ENCODE measurements around the gene DNM2.

DNA sequence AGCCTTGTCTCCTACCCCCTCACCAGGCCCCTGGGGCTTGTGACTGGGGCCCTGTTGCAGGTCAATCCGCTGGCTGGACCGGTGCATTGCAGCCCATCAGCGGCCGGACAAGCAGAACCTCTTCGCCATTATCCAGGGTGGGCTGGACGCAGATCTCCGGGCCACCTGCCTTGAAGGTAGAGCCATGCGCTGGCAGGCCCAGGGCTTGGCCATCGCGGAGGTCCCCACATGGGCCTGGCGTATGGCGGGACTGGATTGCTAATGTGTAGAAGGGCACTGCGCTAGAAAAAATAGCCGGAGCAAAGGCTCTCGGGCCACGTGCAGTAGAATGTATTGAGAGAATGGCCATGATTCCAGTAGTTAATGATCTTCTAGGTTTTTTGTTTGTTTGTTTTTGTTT lies 10.4 kb upstream of the DNM2 start:
- TF ChIP-seq CTCF (IDR thresholded peaks at IDR 0.05) (no peak), POLR2A (IDR thresholded peaks at IDR 0.05) (no peak)

All from Peyer's patch (tissue), 4 donors.